ENCODE results near the gene OLFML1.

DNA sequence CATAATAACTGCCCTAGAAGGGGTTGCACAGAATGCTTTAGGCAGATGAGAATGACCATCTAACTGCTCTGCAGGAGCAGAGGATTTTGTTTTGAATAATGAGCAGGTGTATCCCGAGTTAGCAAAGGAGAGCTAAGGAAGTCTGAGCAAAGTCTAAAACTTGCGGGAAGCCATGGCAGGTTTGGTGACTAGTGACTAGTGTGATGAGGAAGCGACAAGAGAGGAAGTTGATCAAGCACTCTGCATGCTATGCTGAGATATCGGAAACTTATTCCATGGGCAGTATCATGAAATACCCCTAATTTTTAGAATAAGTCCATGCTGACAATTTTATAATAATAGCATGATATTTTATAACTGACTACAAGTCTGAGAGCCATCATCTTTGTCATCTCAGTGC lies 12.9 kb downstream of the OLFML1 start:
- TF ChIP-seq CHD2 (IDR thresholded peaks at IDR 0.05; ENCODE audit: low read length) (no peak), SRF (IDR thresholded peaks at IDR 0.05; ENCODE audit: low read depth, low read length) (no peak), POLR2AphosphoS5 (IDR thresholded peaks at IDR 0.05; ENCODE audit: low read depth, low read length) (no peak), PHF8 (conservative IDR thresholded peaks at IDR 0.05; ENCODE audit: low read depth, low read length) (no peak)
- TF ChIP-seq, protein P1, sequence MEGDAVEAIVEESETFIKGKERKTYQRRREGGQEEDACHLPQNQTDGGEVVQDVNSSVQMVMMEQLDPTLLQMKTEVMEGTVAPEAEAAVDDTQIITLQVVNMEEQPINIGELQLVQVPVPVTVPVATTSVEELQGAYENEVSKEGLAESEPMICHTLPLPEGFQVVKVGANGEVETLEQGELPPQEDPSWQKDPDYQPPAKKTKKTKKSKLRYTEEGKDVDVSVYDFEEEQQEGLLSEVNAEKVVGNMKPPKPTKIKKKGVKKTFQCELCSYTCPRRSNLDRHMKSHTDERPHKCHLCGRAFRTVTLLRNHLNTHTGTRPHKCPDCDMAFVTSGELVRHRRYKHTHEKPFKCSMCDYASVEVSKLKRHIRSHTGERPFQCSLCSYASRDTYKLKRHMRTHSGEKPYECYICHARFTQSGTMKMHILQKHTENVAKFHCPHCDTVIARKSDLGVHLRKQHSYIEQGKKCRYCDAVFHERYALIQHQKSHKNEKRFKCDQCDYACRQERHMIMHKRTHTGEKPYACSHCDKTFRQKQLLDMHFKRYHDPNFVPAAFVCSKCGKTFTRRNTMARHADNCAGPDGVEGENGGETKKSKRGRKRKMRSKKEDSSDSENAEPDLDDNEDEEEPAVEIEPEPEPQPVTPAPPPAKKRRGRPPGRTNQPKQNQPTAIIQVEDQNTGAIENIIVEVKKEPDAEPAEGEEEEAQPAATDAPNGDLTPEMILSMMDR (IDR thresholded peaks at IDR 0.05; ENCODE audit: control extremely low read depth in 1 of 3, insufficient read depth in 1 of 3, low read depth in 1 of 3, low read length in 3 of 3), result no peak
